Measurements from ENCODE around the gene SYNGAP1. TPM values are rescaled to one million over a fixed set of nuclear protein-coding genes. Genes with fewer than 3 reads are reported as not detected.

Gene SYNGAP1
- total RNA-seq, 4 donors from 2014 or later = 3.3 to 8.6 (median 4.1) TPM

- intact Hi-C loops (cut with DNase I) = no loop called here
- no peak for DNase-seq
- Histone ChIP-seq H3K27ac (peak overlapping the region in 3 of 4 donors; percentile 88 to 96 (median 94)), H3K4me1 (peaks cover 11 to 31% (median 11%) of the 10 kb centered on the region in 3 donors), H3K27me3 (no peaks in the 10 kb centered on the region), H3K4me3 (no peak overlapping the region), H3K36me3 (no peaks in the 10 kb centered on the region), H3K9me3 (no peaks in the 10 kb centered on the region)
- WGBS, 2 donors = 73 to 88% methylated on average over 2 of the region's 2 CpGs
- TF ChIP-seq POLR2A (IDR thresholded peaks at IDR 0.05) (no peak), CTCF (IDR thresholded peaks at IDR 0.05) (no peak)
These were observed 29.7 kb upstream of the SYNGAP1 start for GRCh38 chr6:33390173-33390572.

- DNase-seq = no peak
- Histone ChIP-seq H3K27ac (peak overlapping the region; percentile 88 to 96 (median 94)), H3K36me3 (no peaks in the 10 kb centered on the region), H3K9me3 (no peaks in the 10 kb centered on the region), H3K4me1 (peaks cover 11 to 31% (median 11%) of the 10 kb centered on the region in 3 donors), H3K4me3 (peak overlapping the region; percentile 61 to 80 (median 66)), H3K27me3 (no peaks in the 10 kb centered on the region)
- WGBS, 2 donors = 71 to 76% methylated on average over 9 of the region's 9 CpGs
- intact Hi-C loops (cut with DNase I) = no loop called here
- TF ChIP-seq CTCF (IDR thresholded peaks at IDR 0.05) = no peak
- no peak for TF ChIP-seq POLR2A (IDR thresholded peaks at IDR 0.05)
These were observed 29.0 kb upstream of the SYNGAP1 start for GRCh38 chr6:33390767-33391277.

GRCh38 chr6:33391278-33391921, 28.5 kb upstream of the SYNGAP1 start, which contains the start of gene KIFC1:
TSS of gene KIFC1 (plus strand) at chr6:33391823. CDS start at chr6:33391986, 163 bp downstream.
- H3K4me3 ChIP-seq = peak within 1 kb of the TSS; percentile 61 to 80 (median 66)
- intact Hi-C loops (cut with DNase I) = no loop called here
- TF ChIP-seq POLR2A (IDR thresholded peaks at IDR 0.05) (peak in 2 of 4 donors; percentile 48 to 76), CTCF (IDR thresholded peaks at IDR 0.05) (peak; percentile 93 to 99 (median 98))
- peak within 1 kb of the TSS; percentile 88 to 96 (median 94) for H3K27ac ChIP-seq
- H3K36me3 ChIP-seq = no peaks in the 10 kb centered on the region
- no peaks in the 10 kb centered on the region for H3K27me3 ChIP-seq
- DNase-seq = peak; percentile 96
- peaks cover 11 to 31% (median 11%) of the 10 kb centered on the region in 3 donors for H3K4me1 ChIP-seq
- no peaks in the 10 kb centered on the region for H3K9me3 ChIP-seq
- WGBS, 2 donors = 0% methylated on average over 14 to 17 of the region's 67 CpGs

- Histone ChIP-seq H3K27ac (peak overlapping the region; percentile 88 to 96 (median 94)), H3K4me1 (peaks cover 11 to 31% (median 11%) of the 10 kb centered on the region in 3 donors), H3K36me3 (no peaks in the 10 kb centered on the region), H3K4me3 (peak overlapping the region; percentile 61 to 80 (median 66)), H3K9me3 (no peaks in the 10 kb centered on the region), H3K27me3 (no peaks in the 10 kb centered on the region)
- TF ChIP-seq CTCF (IDR thresholded peaks at IDR 0.05) (no peak), POLR2A (IDR thresholded peaks at IDR 0.05) (no peak)
- intact Hi-C loops (cut with DNase I) = no loop called here
- DNase-seq = no peak
- WGBS, 2 donors = 0 to 1% methylated on average over 11 to 17 of the region's 31 CpGs
These were observed 27.8 kb upstream of the SYNGAP1 start for GRCh38 chr6:33391922-33392594.

GRCh38 chr6:33392595-33392948, 27.3 kb upstream of the SYNGAP1 start:
- H3K36me3 ChIP-seq = no peaks in the 10 kb centered on the region
- intact Hi-C loops (cut with DNase I) = no loop called here
- H3K27me3 ChIP-seq = no peaks in the 10 kb centered on the region
- 23 to 35% methylated on average over 5 of the region's 5 CpGs for WGBS, 2 donors
- H3K9me3 ChIP-seq = no peaks in the 10 kb centered on the region
- peak overlapping the region; percentile 61 to 80 (median 66) for H3K4me3 ChIP-seq
- H3K4me1 ChIP-seq = peaks cover 11 to 31% (median 11%) of the 10 kb centered on the region in 3 donors
- TF ChIP-seq CTCF (IDR thresholded peaks at IDR 0.05) = no peak
- TF ChIP-seq POLR2A (IDR thresholded peaks at IDR 0.05) = no peak
- no peak for DNase-seq
- peak overlapping the region in 3 of 4 donors; percentile 88 to 96 (median 94) for H3K27ac ChIP-seq
